ENCODE measurements around the gene TMEM151B.

DNA sequence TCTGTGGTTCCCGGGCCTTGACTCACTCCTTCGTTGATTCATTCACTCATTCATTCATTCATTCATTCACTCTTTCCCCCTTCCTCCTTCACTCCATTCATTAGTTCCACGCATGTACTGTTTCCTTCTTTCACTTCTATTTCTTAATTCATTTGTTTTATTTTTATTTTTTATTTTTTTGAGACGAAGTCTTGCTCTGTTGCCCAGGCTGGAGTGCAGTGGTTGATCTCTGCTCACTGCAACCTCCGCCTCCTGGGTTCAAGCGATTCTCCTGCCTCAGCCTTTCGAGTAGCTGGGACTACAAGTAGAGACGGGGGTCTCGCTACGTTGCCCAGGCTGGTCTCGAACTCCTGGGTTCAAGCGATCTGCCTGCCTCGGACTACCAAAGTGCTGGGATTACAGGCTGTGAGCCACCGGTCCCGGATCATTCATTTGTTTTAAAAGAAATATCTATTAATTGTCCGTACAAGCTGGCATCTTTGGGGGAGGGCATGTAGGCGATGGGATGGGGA is 4.5 kb upstream of the TMEM151B start:
- TF ChIP-seq, protein P1, sequence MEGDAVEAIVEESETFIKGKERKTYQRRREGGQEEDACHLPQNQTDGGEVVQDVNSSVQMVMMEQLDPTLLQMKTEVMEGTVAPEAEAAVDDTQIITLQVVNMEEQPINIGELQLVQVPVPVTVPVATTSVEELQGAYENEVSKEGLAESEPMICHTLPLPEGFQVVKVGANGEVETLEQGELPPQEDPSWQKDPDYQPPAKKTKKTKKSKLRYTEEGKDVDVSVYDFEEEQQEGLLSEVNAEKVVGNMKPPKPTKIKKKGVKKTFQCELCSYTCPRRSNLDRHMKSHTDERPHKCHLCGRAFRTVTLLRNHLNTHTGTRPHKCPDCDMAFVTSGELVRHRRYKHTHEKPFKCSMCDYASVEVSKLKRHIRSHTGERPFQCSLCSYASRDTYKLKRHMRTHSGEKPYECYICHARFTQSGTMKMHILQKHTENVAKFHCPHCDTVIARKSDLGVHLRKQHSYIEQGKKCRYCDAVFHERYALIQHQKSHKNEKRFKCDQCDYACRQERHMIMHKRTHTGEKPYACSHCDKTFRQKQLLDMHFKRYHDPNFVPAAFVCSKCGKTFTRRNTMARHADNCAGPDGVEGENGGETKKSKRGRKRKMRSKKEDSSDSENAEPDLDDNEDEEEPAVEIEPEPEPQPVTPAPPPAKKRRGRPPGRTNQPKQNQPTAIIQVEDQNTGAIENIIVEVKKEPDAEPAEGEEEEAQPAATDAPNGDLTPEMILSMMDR (IDR thresholded peaks at IDR 0.05 in 2 of 3, conservative IDR thresholded peaks at IDR 0.05 in 1 of 3; ENCODE audit: borderline replicate concordance in 1 of 3, insufficient read depth in 1 of 3, low read depth in 2 of 3, low read length in 2 of 3), result no peak
- TF ChIP-seq ZFX (IDR thresholded peaks at IDR 0.05), result no peak
- no peak for TF ChIP-seq EZH2 (IDR thresholded peaks at IDR 0.05)
- no peak for TF ChIP-seq CBX3 (IDR thresholded peaks at IDR 0.05; ENCODE audit: low read depth)
- TF ChIP-seq POLR2A (IDR thresholded peaks at IDR 0.05; ENCODE audit: borderline replicate concordance, extremely low read depth, insufficient read depth, insufficient read length), result no peak
- TF ChIP-seq, protein P2, sequence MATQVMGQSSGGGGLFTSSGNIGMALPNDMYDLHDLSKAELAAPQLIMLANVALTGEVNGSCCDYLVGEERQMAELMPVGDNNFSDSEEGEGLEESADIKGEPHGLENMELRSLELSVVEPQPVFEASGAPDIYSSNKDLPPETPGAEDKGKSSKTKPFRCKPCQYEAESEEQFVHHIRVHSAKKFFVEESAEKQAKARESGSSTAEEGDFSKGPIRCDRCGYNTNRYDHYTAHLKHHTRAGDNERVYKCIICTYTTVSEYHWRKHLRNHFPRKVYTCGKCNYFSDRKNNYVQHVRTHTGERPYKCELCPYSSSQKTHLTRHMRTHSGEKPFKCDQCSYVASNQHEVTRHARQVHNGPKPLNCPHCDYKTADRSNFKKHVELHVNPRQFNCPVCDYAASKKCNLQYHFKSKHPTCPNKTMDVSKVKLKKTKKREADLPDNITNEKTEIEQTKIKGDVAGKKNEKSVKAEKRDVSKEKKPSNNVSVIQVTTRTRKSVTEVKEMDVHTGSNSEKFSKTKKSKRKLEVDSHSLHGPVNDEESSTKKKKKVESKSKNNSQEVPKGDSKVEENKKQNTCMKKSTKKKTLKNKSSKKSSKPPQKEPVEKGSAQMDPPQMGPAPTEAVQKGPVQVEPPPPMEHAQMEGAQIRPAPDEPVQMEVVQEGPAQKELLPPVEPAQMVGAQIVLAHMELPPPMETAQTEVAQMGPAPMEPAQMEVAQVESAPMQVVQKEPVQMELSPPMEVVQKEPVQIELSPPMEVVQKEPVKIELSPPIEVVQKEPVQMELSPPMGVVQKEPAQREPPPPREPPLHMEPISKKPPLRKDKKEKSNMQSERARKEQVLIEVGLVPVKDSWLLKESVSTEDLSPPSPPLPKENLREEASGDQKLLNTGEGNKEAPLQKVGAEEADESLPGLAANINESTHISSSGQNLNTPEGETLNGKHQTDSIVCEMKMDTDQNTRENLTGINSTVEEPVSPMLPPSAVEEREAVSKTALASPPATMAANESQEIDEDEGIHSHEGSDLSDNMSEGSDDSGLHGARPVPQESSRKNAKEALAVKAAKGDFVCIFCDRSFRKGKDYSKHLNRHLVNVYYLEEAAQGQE (IDR thresholded peaks at IDR 0.05; ENCODE audit: low read depth), result no peak
- TF ChIP-seq EZH2phosphoT487 (IDR thresholded peaks at IDR 0.05; ENCODE audit: borderline replicate concordance), result no peak
- no peak for TF ChIP-seq ZNF274 (IDR thresholded peaks at IDR 0.05; ENCODE audit: low read depth, low read length)
- TF ChIP-seq RAD21 (IDR thresholded peaks at IDR 0.05; ENCODE audit: low read depth), result no peak
- no peak for TF ChIP-seq POLR2AphosphoS5 (IDR thresholded peaks at IDR 0.05; ENCODE audit: low read depth, low read length)
- no peak for TF ChIP-seq YY1 (IDR thresholded peaks at IDR 0.05; ENCODE audit: extremely low read depth, insufficient replicate concordance, low read depth, low read length)

Data from HCT116 (cell line).